Measurements from ENCODE around the gene SH2D7.

SH2D7 gene

DNA sequence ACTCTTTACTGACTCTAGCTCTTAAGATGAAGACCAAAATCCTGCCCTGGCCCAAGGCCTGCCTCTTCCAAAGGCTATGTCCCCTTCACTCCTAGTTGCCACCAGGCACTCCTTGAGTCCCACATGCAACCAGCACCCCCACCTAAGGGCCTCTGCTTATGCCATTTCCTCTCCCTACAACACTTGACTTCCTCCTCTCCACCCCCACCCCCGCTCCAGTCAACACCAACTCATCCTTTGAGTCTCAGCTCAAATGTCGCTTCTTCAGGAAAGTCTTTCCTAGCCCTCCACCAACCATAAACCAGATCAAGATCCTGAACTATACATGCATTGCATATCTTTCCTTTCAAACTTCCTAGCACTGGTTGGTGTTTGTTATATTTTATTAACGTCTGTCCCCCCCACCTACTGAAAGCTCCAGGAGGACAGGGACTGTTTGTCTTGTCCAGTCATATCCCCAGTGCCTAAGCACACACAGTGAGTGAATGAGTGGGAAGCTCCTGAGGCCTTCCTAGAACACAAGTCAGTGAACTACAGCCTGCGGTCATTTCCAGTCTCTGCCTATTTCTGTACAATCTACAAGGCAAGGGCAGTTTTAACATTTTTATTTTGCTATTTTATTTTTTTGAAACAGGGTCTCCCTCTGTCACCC lies 22.2 kb upstream of the SH2D7 start:
- DNase-seq (ENCODE audit: low spot score) = no peak
- in situ Hi-C loops (cut with MboI; ENCODE audit: low pct_unique_long_range_greater_than_20kb, low sequenced_read_pairs, unreplicated experiment) = no loop called here
- TF ChIP-seq, protein P1, sequence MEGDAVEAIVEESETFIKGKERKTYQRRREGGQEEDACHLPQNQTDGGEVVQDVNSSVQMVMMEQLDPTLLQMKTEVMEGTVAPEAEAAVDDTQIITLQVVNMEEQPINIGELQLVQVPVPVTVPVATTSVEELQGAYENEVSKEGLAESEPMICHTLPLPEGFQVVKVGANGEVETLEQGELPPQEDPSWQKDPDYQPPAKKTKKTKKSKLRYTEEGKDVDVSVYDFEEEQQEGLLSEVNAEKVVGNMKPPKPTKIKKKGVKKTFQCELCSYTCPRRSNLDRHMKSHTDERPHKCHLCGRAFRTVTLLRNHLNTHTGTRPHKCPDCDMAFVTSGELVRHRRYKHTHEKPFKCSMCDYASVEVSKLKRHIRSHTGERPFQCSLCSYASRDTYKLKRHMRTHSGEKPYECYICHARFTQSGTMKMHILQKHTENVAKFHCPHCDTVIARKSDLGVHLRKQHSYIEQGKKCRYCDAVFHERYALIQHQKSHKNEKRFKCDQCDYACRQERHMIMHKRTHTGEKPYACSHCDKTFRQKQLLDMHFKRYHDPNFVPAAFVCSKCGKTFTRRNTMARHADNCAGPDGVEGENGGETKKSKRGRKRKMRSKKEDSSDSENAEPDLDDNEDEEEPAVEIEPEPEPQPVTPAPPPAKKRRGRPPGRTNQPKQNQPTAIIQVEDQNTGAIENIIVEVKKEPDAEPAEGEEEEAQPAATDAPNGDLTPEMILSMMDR (IDR thresholded peaks at IDR 0.05; ENCODE audit: extremely low read depth, insufficient read depth, missing control alignments) = no peak

DNA sequence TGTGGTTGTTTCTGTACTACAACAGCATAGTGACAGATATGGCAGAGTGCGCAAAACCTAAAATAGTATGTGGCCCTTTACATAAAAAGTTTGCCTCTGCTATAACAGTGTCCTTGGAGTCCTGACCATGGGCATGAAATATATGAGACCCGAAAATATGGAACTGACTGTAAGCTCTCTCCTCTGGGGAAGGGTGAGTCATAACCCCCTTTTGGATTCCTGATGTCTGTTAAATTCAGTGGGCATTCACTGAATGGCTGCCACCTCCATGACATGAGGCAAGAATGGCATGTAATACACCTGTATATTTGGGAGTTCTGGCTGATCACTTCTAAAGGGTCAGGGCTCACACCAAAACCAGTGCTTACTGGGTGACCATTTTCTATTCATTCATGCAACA lies 21.0 kb upstream of the SH2D7 start:
- DNase-seq (ENCODE audit: low spot score) = no peak
- TF ChIP-seq, protein P1 (IDR thresholded peaks at IDR 0.05; ENCODE audit: extremely low read depth, insufficient read depth, missing control alignments) = no peak
- in situ Hi-C loops (cut with MboI; ENCODE audit: low pct_unique_long_range_greater_than_20kb, low sequenced_read_pairs, unreplicated experiment) = no loop called here

DNA sequence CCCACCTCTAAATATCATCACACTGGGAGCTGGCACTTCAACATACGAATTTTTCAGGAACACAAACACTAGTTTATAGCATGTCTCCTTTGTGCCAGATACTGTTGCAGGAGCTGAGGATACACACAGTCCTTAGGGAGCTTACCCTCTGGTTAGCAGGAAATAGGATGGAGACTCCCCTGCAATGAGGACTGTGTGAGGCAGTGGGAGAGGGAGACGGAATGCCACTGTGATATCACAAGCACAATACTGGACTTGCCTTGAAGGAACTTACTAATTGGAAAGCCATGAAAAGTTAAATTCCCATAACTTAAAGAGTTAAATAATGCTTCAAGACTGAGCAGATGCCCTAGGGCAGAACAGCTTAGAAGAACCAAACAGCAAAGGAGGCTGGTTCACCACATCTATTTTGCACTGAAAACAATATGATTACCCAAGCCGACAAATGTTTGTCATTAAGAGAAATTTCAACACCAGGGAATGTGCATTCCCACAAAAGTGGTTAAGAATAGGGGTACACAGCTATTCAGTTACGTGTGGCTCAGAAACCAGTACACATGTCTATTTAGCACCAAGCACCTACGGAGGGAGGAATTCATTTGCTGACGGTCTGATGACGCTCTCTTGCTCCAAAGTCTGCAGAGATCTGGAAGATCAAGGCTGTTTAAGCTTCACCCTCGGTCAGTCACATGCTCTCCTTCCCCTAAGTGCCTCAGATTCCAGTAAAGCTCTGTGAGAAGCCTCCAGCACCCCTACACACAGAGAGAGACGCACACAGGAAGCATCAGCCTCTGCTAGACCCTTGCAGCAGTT lies 20.1 kb upstream of the SH2D7 start:
- DNase-seq (ENCODE audit: low spot score) = no peak
- in situ Hi-C loops (cut with MboI; ENCODE audit: low pct_unique_long_range_greater_than_20kb, low sequenced_read_pairs, unreplicated experiment) = no loop called here
- TF ChIP-seq, protein P1 (IDR thresholded peaks at IDR 0.05; ENCODE audit: extremely low read depth, insufficient read depth, missing control alignments) = no peak

DNA sequence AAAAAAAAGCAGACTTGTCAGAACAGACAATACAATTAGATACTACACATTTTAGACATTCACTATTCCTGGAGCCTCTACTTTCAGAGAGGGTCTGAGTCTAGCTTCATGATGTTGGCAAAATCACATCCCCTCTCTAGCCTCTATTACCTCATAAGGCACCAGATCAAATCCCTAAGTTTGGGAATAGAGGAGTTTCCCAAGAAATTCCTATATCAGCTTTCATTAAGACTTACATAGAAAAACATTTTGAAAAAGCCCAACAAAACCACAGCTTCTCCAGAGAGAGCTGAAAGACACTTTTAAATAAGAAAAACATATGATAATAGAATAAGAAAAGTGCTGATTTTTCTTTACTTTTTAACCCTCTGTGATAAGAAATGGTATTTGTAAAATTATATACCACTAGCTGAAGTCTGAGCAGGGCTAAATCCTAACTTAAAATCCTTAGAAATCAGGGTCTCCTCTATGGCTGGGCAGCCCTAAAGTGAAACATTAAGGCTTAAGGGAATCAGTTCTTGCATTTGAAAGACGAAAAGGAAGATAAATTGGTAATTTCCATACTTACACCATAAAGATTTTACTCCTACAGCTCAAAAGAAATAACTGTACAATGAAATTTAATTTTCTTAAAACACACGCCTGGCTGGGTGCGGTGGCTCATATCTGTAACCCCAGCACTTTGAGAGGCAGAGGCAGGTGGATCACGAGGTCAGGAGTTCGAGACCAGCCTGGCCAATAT lies 19.1 kb upstream of the SH2D7 start:
- no peak for DNase-seq (ENCODE audit: low spot score)
- in situ Hi-C loops (cut with MboI; ENCODE audit: low pct_unique_long_range_greater_than_20kb, low sequenced_read_pairs, unreplicated experiment) = no loop called here
- TF ChIP-seq, protein P1 (IDR thresholded peaks at IDR 0.05; ENCODE audit: extremely low read depth, insufficient read depth, missing control alignments) = no peak

DNA sequence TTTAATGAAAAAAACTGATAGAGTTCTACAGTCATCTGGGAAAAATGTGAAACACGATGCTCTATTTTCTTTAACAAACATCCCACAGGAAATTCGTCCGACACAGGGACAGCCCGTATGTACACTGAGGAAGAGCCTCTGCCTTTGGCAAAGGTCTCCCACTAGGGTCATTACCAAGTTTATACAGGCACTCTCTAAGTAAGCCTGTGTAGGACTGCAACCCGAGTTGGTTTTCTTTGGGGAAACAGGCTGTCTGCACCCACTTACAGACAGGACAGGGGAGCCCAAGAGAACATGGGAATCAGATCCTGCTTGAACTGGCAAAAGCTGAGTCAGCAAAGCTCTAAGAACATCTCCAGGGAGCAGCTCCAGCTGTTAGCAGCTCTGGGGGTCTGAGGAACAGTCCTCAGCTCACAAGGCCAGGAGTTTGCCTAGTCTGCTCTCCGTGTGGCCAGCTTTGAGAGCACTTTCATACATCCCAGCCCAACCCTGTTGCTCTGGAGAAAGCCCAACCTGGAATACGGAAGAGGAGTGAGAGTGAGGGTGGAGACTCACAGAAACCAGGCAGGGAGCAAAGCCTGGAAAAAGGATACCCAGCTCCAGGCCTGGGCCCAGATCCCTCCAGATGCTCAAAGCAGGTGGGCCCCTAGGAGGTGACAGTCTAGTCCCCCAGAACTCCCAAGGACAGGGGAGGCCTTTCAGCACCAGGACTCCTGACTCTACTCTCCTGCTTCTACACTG lies 16.7 kb upstream of the SH2D7 start:
- in situ Hi-C loops (cut with MboI; ENCODE audit: low pct_unique_long_range_greater_than_20kb, low sequenced_read_pairs, unreplicated experiment) = no loop called here
- TF ChIP-seq, protein P1 (IDR thresholded peaks at IDR 0.05; ENCODE audit: extremely low read depth, insufficient read depth, missing control alignments) = no peak
- no peak for DNase-seq (ENCODE audit: low spot score)
